ENCODE data around the gene OSBPL5. TPM values are rescaled to one million over a fixed set of nuclear protein-coding genes. Genes with fewer than 3 reads are reported as not detected.

The OSBPL5 gene
- total RNA-seq, 1 donor from 2014 or later, result 1.6 TPM

GRCh38 chr11:3202305-3202704 is 37.2 kb upstream of the OSBPL5 start:
- peaks cover 3% of the 10 kb centered on the region for H3K27me3 Mint-ChIP-seq (ENCODE audit: insufficient read depth)

GRCh38 chr11:3201677-3202181 is 36.6 kb upstream of the OSBPL5 start:
- Mint-ChIP-seq H3K27ac (no peak overlapping the region), H3K4me1 (ENCODE audit: low read depth) (no peaks in the 10 kb centered on the region), H3K9me3 (no peaks in the 10 kb centered on the region), H3K27me3 (ENCODE audit: insufficient read depth) (peaks cover 3% of the 10 kb centered on the region), H3K36me3 (ENCODE audit: low read depth) (no peaks in the 10 kb centered on the region), H3K4me3 (no peak overlapping the region)
- no peak for DNase-seq (ENCODE audit: low spot score)
- intact Hi-C loops (cut with micrococcal nuclease), result no loop called here

More at GRCh38 chr11:3202305-3202704, 37.2 kb upstream of the OSBPL5 start:
- Mint-ChIP-seq H3K27ac (no peak overlapping the region), H3K4me1 (ENCODE audit: low read depth) (no peaks in the 10 kb centered on the region), H3K9me3 (no peaks in the 10 kb centered on the region), H3K36me3 (ENCODE audit: low read depth) (no peaks in the 10 kb centered on the region), H3K4me3 (no peak overlapping the region)
- no peak for DNase-seq (ENCODE audit: low spot score)
- intact Hi-C loops (cut with micrococcal nuclease), result no loop called here

DNA sequence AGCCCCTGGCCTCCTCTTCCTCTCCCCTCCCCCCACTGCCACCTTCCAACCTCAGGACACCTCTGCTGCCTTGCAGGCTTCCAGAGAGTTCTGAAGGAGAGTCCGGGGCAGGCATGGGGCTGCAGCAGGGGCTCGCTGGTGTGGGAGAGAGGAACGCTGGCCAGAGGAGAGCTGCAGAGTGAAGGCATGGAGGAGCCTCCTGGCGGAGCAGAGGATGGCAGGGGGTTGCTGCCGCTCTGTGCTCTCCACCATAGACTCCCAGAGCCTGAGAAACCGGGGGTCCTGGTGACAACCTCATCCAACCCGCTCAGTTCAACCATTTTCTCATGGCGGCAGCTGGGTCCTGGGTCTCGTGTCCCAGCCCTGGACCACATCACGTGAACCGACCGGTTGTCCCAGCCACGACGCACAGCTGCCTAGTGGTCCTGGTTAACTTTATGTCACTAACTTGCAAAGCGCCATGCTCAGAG is 36.0 kb upstream of the OSBPL5 start:
- intact Hi-C loops (cut with micrococcal nuclease), result no loop called here
- Mint-ChIP-seq H3K4me3 (no peak overlapping the region), H3K9me3 (no peaks in the 10 kb centered on the region), H3K27me3 (ENCODE audit: insufficient read depth) (peaks cover 3% of the 10 kb centered on the region), H3K27ac (no peak overlapping the region), H3K4me1 (ENCODE audit: low read depth) (no peaks in the 10 kb centered on the region), H3K36me3 (ENCODE audit: low read depth) (no peaks in the 10 kb centered on the region)
- DNase-seq (ENCODE audit: low spot score), result no peak

DNA sequence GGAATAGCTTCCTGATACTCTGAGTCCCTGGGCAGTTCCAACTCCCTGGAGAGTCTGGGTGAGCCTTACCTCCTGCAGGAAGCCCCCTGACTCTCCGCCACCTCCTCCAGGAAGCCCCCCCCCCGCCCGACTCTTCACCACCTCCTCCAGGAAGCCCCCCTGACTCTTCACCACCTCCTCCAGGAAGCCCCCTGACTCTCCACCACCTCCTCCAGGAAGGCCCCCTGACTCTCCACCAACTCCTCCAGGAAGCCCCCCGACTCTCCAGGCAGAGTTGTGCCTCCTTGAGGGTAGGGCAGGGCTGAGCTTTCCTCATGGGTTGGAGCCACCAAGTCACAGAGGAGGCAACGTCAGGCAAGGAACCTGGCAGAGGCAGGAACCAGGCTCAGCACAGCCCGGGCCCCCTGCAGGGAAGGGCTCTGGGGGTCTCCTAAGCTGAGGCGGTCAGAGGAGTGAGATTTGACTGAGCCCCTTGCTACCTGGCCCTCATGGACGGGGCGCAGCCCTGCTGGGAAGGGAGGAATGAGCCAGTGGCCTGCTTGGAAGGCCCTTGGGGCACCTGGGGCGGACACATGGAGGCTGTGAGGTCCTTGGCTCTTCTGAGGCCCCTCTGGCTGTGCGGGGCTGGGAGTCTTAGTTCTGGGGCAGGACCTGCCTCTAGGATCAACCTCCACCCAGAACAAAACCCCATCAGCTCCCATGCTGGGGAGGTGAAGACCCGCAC is 35.4 kb upstream of the OSBPL5 start:
- Mint-ChIP-seq H3K4me1 (ENCODE audit: low read depth) (no peaks in the 10 kb centered on the region), H3K27ac (no peak overlapping the region), H3K36me3 (ENCODE audit: low read depth) (no peaks in the 10 kb centered on the region), H3K9me3 (no peaks in the 10 kb centered on the region), H3K27me3 (ENCODE audit: insufficient read depth) (peaks cover 3% of the 10 kb centered on the region), H3K4me3 (no peak overlapping the region)
- intact Hi-C loops (cut with micrococcal nuclease), result no loop called here
- no peak for DNase-seq (ENCODE audit: low spot score)

DNA sequence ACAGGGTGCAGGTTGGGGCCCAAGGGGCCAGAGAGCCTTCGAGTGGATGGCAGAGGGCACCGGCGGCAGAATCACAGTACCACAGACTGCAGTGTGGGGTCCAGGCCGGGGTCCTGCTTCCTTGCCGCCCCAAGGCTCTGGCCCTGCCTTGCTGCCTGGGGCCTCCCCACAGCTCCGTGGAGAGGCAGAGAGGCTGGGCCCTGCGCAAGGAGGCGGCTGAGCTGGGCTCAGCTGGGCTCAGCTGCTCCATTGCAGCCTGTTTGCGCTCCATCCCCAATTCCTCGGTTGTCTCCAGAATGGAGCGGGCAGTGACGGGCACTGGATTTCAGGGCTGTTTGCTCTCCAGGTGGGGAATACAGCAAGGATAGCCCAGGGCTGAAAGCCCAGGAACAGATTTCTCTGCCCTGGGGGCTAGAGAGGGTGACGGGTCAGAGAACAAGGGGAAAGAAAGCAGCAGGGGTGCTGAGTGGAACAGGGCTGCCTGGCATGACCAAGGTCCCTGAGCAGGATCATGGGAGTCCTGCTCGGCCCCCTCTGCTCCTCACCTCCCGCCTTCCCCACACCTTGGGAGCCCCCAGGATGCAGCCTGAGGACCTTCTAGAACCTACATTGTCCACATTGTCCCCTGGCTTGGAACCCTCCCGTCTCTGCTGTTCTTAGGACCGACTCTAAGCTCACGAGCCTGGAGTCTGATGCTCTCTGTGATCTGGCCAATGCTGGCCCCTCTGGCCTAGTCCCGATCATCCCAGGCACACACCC is 34.6 kb upstream of the OSBPL5 start:
- intact Hi-C loops (cut with micrococcal nuclease), result no loop called here
- Mint-ChIP-seq H3K4me1 (ENCODE audit: low read depth) (no peaks in the 10 kb centered on the region), H3K27ac (no peak overlapping the region), H3K36me3 (ENCODE audit: low read depth) (no peaks in the 10 kb centered on the region), H3K9me3 (no peaks in the 10 kb centered on the region), H3K4me3 (no peak overlapping the region), H3K27me3 (ENCODE audit: insufficient read depth) (peaks cover 3% of the 10 kb centered on the region)
- DNase-seq (ENCODE audit: low spot score), result no peak

- Mint-ChIP-seq H3K9me3 (no peaks in the 10 kb centered on the region), H3K27ac (no peak overlapping the region), H3K36me3 (ENCODE audit: low read depth) (no peaks in the 10 kb centered on the region), H3K4me1 (ENCODE audit: low read depth) (no peaks in the 10 kb centered on the region), H3K4me3 (no peak overlapping the region), H3K27me3 (ENCODE audit: insufficient read depth) (peaks cover 5% of the 10 kb centered on the region)
- DNase-seq (ENCODE audit: low spot score), result no peak
- intact Hi-C loops (cut with micrococcal nuclease), result no loop called here
Measured at GRCh38 chr11:3198815-3199214, 33.7 kb upstream of the OSBPL5 start.

- peaks cover 5% of the 10 kb centered on the region for H3K27me3 Mint-ChIP-seq (ENCODE audit: insufficient read depth)
- intact Hi-C loops (cut with micrococcal nuclease), result no loop called here
- no peak for DNase-seq (ENCODE audit: low spot score)
- no peaks in the 10 kb centered on the region for H3K9me3 Mint-ChIP-seq
- no peaks in the 10 kb centered on the region for H3K4me1 Mint-ChIP-seq (ENCODE audit: low read depth)
- no peak overlapping the region for H3K4me3 Mint-ChIP-seq
- H3K27ac Mint-ChIP-seq, result no peak overlapping the region
- no peaks in the 10 kb centered on the region for H3K36me3 Mint-ChIP-seq (ENCODE audit: low read depth)
Measured at GRCh38 chr11:3197878-3198528, 32.9 kb upstream of the OSBPL5 start.

- Mint-ChIP-seq H3K27me3 (ENCODE audit: insufficient read depth) (peaks cover 2% of the 10 kb centered on the region), H3K4me3 (no peak overlapping the region), H3K9me3 (no peaks in the 10 kb centered on the region), H3K36me3 (ENCODE audit: low read depth) (no peaks in the 10 kb centered on the region), H3K27ac (no peak overlapping the region), H3K4me1 (ENCODE audit: low read depth) (no peaks in the 10 kb centered on the region)
- intact Hi-C loops (cut with micrococcal nuclease), result no loop called here
- no peak for DNase-seq (ENCODE audit: low spot score)
Measured at GRCh38 chr11:3197044-3197695, 32.1 kb upstream of the OSBPL5 start.

DNA sequence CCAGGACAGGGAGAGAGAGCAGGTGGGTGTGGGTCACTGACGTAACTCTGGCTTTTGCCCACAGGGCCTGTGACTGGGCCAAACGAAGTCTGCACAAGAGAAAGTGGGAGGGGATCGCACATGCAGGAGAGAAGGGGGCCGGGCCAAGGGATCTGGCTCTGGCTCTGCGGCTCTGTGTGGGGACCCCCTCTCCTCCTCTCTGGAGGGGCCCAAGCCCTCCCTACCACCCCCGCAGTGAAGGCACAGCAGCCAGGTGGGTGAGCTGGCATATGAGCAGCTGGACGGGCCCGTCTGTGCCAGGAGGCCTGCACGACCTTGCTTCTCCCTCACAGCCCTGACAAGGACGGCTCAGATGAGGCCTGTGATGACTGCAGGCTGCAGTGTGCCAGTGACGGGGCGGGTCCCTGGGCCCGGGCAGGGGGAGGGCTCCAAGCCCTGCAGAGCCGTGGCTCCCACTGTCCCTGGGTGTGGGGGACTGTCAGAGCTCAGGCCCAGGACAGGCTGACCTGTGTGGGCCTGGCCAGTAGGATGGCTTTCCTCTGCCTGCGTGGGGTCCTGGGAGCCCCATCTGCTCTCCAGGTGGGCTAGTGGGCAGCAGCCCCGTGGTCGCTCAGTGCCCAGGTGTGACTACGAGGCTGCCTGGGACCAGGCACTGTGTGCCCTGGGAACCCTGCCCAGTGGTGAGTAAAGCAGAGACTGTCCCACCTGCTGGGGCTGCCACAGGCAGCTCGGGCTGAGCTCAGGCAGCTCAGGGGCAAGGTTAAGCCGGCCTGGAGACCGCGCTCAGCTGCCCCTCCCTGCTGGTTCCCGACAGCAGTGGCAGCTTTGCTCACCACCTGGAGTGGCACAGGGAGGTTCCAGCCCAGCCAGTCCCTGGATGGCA is 31.3 kb upstream of the OSBPL5 start:
- Mint-ChIP-seq H3K9me3 (no peaks in the 10 kb centered on the region), H3K27ac (no peak overlapping the region), H3K36me3 (ENCODE audit: low read depth) (no peaks in the 10 kb centered on the region), H3K27me3 (ENCODE audit: insufficient read depth) (peaks cover 2% of the 10 kb centered on the region), H3K4me1 (ENCODE audit: low read depth) (no peaks in the 10 kb centered on the region), H3K4me3 (no peak overlapping the region)
- intact Hi-C loops (cut with micrococcal nuclease), result no loop called here
- no peak for DNase-seq (ENCODE audit: low spot score)

- H3K27ac Mint-ChIP-seq, result no peak overlapping the region
Measured at GRCh38 chr11:3195251-3196160, 30.4 kb upstream of the OSBPL5 start.

DNA sequence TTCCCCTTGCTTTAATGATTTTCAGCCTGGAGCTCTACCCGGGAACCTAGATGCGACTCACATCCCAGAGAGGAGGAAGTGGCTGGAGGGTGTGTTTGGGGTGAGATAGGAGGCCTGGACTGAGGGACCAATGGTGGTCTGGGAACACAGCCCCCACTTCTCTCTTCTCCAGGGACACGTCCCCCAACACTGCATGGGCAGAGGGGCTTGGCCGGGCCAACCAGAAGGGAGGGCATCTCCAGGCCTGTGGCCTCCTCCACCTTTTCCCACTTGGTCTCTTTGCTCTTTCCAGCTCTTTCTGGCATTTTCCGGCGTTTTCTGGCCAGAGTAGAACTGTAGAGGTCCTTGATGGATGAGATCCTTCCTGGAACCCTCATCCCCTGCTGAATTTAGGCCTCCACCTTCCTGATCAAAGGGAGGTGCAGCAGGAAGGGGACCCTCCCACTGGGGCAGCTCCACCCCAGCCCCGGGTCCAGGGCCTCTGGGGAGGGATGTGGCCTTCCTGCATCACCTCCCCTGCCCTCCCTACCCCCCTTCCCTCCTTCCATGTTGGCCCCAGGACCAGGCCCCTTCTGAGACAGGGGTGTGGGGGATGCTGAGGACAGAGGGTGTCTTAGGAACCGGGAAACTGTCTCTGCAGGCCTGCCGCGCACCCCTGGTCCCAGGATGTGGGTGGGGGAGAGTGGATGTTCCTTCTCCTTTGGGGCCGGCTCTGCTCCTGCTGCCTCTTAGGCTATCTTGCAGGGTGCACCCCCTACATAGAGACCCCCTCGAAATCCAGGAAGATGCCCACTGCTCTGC is 29.1 kb upstream of the OSBPL5 start:
- H3K27ac Mint-ChIP-seq, result no peak overlapping the region

More at GRCh38 chr11:3195251-3196160, 30.4 kb upstream of the OSBPL5 start:
- Mint-ChIP-seq H3K4me3 (no peak overlapping the region), H3K4me1 (ENCODE audit: low read depth) (no peaks in the 10 kb centered on the region), H3K36me3 (ENCODE audit: low read depth) (no peaks in the 10 kb centered on the region), H3K27me3 (ENCODE audit: insufficient read depth) (peaks cover 2% of the 10 kb centered on the region), H3K9me3 (no peaks in the 10 kb centered on the region)
- intact Hi-C loops (cut with micrococcal nuclease), result no loop called here
- DNase-seq (ENCODE audit: low spot score), result no peak

More for the DNA sequence above, 29.1 kb upstream of the OSBPL5 start:
- DNase-seq (ENCODE audit: low spot score), result no peak
- intact Hi-C loops (cut with micrococcal nuclease), result no loop called here
- Mint-ChIP-seq H3K4me3 (no peak overlapping the region), H3K27me3 (ENCODE audit: insufficient read depth) (peaks cover 2% of the 10 kb centered on the region), H3K4me1 (ENCODE audit: low read depth) (no peaks in the 10 kb centered on the region), H3K9me3 (no peaks in the 10 kb centered on the region), H3K36me3 (ENCODE audit: low read depth) (no peaks in the 10 kb centered on the region)

All from activated T-helper 1 cell treated with anti-CD3 and anti-CD28 coated beads, Interleukin-12 subunit alpha, Interleukin-12 subunit beta, Interleukin-2, Interleukin-4 antibody, amounts not matched to agents 30 ng/mL and 10 ng/mL and 1 ng/mL, durations not matched to agents 14 hours and 24 hours and 36 hours (primary cell).